Mucosa of stomach (tissue), 1 donor: Measurements from ENCODE around the gene C1QTNF5.

Source experiments
- H3K27me3 ChIP-seq: one replicate; pipeline ENCODE4 v1.7.0; 2013; ENCODE audit warnings: mild to moderate bottlenecking, low read length; ENCODE audit not compliant: control insufficient read depth, insufficient read depth
- H3K36me3 ChIP-seq: one replicate; pipeline ENCODE4 v1.7.0; 2013; ENCODE audit warnings: low read length; ENCODE audit not compliant: control insufficient read depth, insufficient read depth
- H3K4me1 ChIP-seq: one replicate; pipeline ENCODE4 v1.7.0; 2013; ENCODE audit warnings: mild to moderate bottlenecking, low read length; ENCODE audit not compliant: control insufficient read depth, insufficient read depth
- H3K4me3 ChIP-seq: one replicate; pipeline ENCODE4 v1.7.0; 2013; ENCODE audit warnings: low read length
- H3K9ac ChIP-seq: one replicate; pipeline ENCODE4 v1.7.0; 2013; ENCODE audit warnings: mild to moderate bottlenecking, low read length, moderate library complexity
- H3K9me3 ChIP-seq: one replicate; pipeline ENCODE4 v1.7.0; 2013; ENCODE audit warnings: mild to moderate bottlenecking, low read length, moderate library complexity; ENCODE audit not compliant: control insufficient read depth
- donor health status: Pancreatic carcinoma.

Gene C1QTNF5

DNA sequence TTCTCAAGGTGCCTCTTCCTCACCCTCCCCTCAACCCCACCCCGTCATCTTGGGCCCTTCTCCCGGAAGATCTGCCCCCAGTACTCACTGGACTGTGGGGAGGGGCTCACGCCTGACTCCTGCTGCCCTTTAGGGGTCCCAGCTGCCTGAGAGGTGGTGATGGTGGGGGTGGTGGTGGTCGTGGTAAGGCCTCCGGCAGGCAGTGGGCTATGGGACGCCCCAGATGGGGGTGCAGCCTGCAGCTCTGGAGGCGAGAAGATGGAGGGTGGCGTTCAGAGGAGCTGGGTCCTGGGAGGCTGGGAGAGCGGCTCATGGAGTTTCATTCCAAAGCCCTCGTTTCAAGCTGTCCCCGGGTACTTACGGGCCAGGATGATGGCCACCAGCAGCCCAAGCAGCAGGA, 5.0 kb upstream of the C1QTNF5 start:
- H3K27me3 ChIP-seq: peaks cover 32% of the 10 kb centered on the region
- H3K36me3 ChIP-seq: no peaks in the 10 kb centered on the region
- no peak overlapping the region for H3K9ac ChIP-seq
- H3K4me3 ChIP-seq: no peak overlapping the region
- no peaks in the 10 kb centered on the region for H3K9me3 ChIP-seq
- peaks cover 9% of the 10 kb centered on the region for H3K4me1 ChIP-seq

DNA sequence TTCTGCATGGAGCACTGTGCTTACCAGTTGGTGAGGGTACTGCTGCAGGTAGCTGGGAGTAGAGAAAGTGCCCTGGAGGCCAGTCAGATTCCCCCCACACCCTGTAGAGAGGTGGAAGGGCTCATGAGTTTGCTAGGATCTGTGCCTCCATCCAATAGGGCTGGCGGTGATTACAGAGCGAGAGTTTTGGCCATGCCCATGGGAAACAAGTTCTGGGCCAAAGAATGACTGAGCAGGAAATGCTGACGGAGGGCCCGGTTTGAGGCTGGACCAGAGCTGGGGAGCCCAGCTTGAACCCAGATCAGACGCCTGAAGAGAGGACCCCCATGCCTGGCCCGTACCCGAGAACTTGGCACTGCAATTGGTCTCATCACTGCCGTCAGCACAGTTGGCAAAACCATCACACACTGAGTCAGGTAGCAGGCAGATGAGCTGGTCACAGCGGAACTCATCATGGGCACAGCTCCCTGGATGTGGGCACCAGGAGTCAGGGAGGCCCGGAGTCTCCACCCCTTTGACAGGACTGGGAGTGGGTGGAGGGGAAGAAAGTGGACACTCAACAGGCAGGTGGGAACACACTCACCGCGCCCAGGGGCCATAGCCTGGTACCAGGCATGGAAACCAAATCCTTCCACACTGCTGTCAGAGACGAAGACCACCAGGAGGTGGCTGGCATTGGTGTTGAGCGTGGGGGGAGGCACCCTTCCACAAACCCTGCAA, 3.8 kb upstream of the C1QTNF5 start:
- H3K4me1 ChIP-seq: peaks cover 22% of the 10 kb centered on the region
- H3K9me3 ChIP-seq: no peaks in the 10 kb centered on the region
- H3K4me3 ChIP-seq: no peak overlapping the region
- H3K36me3 ChIP-seq: no peaks in the 10 kb centered on the region
- peaks cover 45% of the 10 kb centered on the region for H3K27me3 ChIP-seq
- no peak overlapping the region for H3K9ac ChIP-seq

DNA sequence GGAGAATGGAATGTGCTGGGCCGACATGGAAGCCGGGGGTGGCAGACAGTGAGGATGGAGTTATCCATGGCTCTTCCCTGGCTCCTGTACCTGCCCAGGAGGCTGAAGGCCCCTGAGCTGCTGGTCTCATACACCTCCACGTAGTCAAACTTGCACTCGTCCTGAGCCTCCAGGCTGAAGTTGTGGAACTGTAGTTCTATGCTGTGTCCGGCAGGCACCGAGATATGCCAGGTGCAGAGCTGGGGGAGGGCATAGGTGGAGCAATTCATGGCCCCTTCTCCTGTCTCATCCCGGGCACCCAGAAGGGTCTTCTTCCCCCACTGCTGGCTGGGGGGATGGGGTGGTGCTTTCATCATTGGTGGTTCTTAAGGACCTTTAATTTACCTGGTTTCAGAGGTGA, 3.0 kb upstream of the C1QTNF5 start:
- Histone ChIP-seq H3K9me3 (no peaks in the 10 kb centered on the region), H3K27me3 (peaks cover 52% of the 10 kb centered on the region), H3K4me3 (no peak overlapping the region), H3K4me1 (peaks cover 23% of the 10 kb centered on the region), H3K36me3 (no peaks in the 10 kb centered on the region), H3K9ac (no peak overlapping the region)

DNA sequence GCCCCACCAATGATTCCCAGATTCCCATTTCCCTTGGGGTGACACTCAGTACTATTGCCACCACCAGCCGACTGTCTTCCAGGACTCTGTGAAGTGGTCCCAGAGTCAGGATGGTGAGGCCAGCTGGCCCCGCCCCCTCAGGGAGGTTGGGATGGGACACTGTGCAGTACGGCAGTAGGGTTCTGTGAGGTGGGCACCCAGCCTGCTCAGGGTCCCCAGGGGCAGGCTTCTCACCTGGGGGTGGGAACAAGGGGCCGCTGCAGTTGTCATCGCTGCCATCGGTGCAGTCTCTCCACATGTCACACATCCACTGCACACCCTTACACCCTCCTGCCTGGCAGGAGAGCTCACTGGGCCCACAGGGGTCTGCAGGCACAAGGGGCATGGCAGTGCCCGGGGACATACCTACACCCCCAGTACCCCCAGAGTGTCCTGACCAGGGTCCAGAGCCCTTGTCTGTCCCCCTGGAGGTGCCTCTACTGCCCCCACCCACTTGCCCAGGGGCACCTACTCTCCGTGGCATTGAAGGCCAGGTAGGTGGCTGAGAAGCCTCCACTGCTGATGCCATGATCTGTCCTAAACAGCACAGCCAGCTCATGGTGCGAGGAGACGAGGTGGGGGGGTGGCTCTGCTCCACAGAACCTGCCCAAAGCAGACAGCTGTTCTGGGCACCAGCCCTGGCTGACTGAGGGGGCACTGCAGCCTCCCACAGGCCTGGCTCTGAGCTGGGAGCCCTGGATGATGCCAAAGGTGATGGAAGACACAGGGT, 1.9 kb upstream of the C1QTNF5 start:
- no peak overlapping the region for H3K9ac ChIP-seq
- H3K4me1 ChIP-seq: peaks cover 30% of the 10 kb centered on the region

DNA sequence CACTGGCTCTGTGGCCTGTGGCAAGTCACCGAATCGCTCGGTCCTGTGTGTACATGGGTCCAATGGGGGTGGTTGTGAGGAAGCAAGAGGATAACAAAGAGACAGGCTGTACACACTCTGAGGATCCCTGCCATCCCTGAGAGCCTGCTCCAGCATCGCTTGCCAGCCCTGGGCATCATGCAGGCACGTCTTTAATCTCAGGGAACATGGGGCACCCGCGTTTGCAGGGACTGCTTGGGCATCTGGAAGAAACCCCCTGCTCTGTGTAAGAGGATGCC, 1.3 kb upstream of the C1QTNF5 start:
- Histone ChIP-seq H3K4me1 (peaks cover 34% of the 10 kb centered on the region), H3K9ac (no peak overlapping the region), H3K4me3 (no peak overlapping the region), H3K36me3 (no peaks in the 10 kb centered on the region), H3K27me3 (peaks cover 56% of the 10 kb centered on the region), H3K9me3 (no peaks in the 10 kb centered on the region)

More for the DNA sequence above, 1.9 kb upstream of the C1QTNF5 start:
- no peaks in the 10 kb centered on the region for H3K9me3 ChIP-seq
- H3K36me3 ChIP-seq: no peaks in the 10 kb centered on the region
- H3K4me3 ChIP-seq: no peak overlapping the region
- peaks cover 56% of the 10 kb centered on the region for H3K27me3 ChIP-seq

DNA sequence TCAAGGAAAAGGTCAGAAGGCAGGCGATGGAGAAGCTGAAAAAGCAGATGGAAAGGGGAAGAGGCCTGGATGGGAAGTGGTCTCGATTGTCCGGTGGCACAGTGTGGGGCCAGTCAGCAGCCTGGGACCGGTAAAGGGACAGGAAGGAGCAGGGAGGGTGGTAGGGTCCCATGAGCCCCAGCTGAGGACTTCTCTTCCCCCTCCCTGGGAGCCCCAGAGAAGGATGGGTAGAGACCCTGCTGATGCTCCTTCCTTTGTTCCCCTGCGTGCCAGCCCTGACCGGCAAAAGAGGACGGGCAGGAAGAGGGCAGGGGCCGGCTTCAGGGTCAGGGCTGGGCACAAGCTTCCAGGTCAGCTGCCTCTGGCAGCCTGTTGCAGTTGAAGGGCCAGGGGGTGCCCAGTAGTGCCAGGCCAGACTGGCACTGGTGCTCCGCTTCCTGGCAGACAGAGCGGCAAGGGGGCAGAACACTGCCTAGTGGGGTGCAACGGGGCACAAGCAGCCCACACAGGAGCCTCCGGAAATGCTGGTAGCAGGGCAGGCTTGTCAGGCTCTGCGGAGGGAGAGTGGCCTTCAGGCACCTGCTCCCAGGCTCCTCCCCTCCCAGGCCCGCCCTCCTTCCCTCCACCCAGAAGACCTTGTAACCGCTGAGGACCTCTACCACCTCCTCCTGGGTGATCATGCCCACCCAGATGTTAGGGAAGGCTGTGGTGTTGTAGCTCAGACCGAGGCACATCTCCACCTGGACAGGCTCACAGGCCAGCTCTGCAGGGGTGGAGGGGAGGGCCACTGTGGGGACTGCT, 739 bp upstream of the C1QTNF5 start:
- no peak overlapping the region for H3K4me3 ChIP-seq
- H3K9ac ChIP-seq: peak overlapping the region; percentile 66
- no peaks in the 10 kb centered on the region for H3K36me3 ChIP-seq
- peaks cover 55% of the 10 kb centered on the region for H3K27me3 ChIP-seq
- no peaks in the 10 kb centered on the region for H3K9me3 ChIP-seq
- H3K4me1 ChIP-seq: peaks cover 36% of the 10 kb centered on the region

DNA sequence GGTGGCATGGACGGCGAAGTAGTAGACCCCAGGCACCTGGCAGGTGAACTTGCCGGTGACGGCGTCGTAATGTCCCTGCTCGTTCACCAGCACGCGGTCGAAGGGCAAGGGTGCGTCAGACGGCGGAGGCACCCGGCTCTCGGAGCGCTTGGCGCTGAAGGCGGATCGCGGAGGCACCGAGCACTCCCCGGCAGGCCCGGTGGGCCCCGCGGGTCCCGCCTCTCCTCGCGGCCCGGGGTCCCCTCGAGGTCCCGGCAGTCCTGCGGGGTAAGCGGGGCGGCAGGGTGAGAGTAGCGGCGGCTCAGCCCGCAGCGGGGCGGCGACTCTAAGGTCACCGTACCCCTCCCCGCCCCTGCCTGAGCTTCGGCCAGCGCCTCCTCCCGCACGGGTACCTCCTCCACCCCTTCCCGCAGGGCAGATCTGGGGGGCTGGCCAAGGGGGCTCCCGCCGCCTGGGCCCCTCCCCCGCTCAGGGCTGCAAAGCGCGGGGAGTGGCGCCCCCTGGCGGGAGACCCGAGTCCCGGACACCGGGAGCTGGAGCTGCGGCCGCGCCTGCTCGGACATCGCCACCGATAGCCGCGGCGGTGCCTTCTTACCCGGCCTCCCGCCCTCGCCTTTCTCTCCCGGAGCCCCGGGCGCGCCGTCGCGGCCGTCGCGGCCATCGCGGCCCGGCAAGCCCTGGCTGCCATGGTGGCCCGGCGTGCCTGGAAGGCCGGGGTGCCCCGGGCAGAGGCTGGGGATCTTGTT, 921 bp downstream of the C1QTNF5 start:
- Histone ChIP-seq H3K9me3 (no peaks in the 10 kb centered on the region), H3K9ac (peak overlapping the region; percentile 66), H3K4me1 (peaks cover 46% of the 10 kb centered on the region)

DNA sequence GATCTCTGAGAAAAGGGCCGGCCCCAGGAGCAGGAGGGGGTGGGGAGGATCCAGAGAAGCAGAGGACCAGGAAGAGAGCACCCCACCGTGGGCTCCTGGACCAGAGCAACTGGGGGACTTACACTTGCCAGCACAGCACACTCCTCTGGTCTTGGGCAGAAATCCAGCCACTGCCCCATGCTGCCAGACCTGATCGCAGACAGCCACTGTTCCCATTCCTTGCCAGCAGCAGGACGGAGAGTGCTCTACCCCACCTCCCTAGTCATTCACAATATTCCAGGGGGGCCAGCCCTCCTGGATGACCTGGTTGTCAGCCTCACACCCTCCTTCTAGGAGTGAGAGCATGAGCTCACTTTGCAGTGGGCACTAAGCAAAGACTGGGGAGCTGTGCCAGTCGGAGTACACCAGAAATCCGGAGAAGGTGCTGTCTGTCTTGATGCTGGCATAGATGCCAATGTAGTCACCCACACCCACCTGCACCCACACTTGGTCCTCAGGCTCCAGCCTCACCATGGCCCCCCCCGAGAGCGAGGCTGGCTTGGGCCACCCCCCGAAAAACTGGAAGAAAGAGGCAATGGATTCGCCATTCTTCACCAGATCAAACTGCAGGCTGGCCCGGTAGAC, 1.6 kb downstream of the C1QTNF5 start:
- H3K36me3 ChIP-seq: no peaks in the 10 kb centered on the region
- no peaks in the 10 kb centered on the region for H3K9me3 ChIP-seq
- peak overlapping the region; percentile 20 for H3K9ac ChIP-seq
- no peak overlapping the region for H3K4me3 ChIP-seq
- H3K27me3 ChIP-seq: peaks cover 46% of the 10 kb centered on the region
- peaks cover 47% of the 10 kb centered on the region for H3K4me1 ChIP-seq

More for the DNA sequence above, 921 bp downstream of the C1QTNF5 start:
- no peaks in the 10 kb centered on the region for H3K36me3 ChIP-seq
- H3K4me3 ChIP-seq: no peak overlapping the region
- H3K27me3 ChIP-seq: peaks cover 46% of the 10 kb centered on the region

DNA sequence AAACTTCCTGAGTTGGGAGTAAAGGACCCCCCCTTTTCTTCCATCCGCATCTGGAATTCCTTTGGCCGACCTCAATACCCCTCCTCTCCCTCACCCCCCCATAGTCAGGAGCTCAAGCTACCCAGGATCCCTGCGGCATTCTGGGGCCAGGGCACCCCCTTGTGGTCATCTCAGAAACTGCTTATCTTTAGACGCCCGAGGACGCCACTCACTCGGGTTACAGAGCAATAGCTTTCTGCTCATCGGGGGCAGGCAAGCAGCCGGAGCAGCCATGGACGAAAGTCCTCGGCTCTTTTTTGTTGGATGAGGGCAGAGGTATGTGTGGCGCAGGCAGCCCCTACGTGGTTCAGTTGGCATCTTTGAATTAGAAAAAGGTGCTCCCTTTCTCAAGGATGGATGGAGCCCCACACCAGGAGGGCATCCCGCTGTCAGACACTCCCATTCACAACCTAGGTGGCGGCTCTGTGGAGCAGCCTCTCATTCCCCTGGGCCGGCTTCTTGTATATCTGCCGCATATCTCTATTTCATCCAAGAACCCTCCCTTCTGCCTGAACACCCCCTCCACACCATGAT, 2.3 kb downstream of the C1QTNF5 start:
- peak overlapping the region; percentile 20 for H3K9ac ChIP-seq
- H3K36me3 ChIP-seq: no peaks in the 10 kb centered on the region
- H3K27me3 ChIP-seq: peaks cover 46% of the 10 kb centered on the region
- no peak overlapping the region for H3K4me3 ChIP-seq
- H3K4me1 ChIP-seq: peaks cover 47% of the 10 kb centered on the region
- H3K9me3 ChIP-seq: no peaks in the 10 kb centered on the region

DNA sequence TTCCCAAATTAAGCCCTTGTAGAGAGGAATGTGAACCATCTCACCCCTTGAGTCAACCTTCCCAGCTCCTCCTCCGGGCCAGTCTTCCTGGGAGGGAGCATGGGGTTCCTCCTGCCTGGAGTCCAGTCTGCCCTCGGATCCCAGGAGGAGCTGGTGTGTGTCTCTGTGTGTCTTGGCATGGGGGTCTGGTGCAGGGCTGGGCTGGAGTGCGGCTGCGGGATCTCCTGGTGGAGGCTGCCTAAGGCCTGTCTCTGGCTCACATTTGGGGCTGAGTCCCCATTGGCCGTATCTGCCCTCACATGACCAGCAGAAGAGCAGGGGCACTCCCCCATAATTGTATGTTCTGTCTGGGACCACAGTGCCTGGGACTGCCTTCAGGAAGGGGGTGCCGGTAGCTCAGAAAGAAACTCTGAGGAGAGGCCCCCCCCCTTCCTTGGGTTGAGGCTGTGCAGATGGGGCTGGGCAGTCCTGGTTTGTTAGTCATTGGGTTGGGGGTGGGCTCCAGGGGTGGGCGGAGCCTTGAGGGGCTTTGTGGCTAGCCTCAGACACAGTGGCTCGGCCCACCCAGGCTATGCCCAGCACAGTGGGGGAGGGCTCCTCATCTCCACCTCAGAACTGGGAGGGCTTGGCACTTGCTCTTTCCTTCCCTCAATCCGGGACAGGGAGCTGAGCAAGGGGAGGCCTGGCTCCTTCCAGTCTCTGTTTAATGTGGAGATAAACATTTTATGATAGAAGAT, 2.9 kb downstream of the C1QTNF5 start:
- H3K4me3 ChIP-seq: no peak overlapping the region
- H3K9ac ChIP-seq: no peak overlapping the region
- H3K27me3 ChIP-seq: peaks cover 43% of the 10 kb centered on the region
- no peaks in the 10 kb centered on the region for H3K9me3 ChIP-seq
- peaks cover 47% of the 10 kb centered on the region for H3K4me1 ChIP-seq
- H3K36me3 ChIP-seq: no peaks in the 10 kb centered on the region
